GM18870 (cell line): ENCODE measurements around the gene HACL1.

ENCODE experiments used
- ATAC-seq: cut with Tn5 transposase; IDR thresholded peaks from one replicate; pipeline ENCODE4 v1.9.1; 2021; ENCODE audit warnings: moderate library complexity; ENCODE audit not compliant: unreplicated experiment

HACL1 gene

GRCh38 chr3:15531346-15531745 is 70.0 kb downstream of the HACL1 start:
- no peak for ATAC-seq

DNA sequence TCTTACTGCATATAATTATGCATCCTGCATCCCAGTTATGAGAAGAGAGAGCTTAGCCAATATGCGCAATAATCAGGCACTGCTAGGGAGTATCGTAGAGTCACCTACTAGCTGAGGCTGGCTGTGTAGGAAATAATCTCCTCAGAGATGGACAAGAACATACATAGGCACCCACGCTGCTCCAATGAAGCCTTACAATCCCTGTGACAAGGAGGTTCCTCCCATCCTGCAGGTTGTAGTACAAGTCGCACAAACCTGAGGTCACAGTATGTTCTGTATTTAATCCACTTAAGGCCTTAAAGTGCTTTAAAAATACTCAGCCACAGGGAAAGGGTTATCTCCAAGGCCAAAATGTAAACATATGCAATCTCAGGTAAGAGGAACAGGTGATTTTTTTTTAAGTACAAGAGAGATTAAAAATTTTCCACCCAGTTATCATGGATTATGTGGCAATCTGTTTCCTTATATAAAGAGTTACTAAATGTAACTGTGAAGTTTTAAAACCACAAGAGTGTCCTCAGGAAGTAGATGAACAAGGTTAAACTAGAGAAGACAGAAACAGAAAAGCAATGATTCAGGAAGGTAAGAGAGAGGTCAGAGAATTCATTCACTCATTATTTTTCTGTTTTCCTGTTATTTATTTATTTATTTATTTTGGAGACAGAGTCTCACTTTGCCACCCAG is 72.4 kb downstream of the HACL1 start:
- ATAC-seq, result no peak

DNA sequence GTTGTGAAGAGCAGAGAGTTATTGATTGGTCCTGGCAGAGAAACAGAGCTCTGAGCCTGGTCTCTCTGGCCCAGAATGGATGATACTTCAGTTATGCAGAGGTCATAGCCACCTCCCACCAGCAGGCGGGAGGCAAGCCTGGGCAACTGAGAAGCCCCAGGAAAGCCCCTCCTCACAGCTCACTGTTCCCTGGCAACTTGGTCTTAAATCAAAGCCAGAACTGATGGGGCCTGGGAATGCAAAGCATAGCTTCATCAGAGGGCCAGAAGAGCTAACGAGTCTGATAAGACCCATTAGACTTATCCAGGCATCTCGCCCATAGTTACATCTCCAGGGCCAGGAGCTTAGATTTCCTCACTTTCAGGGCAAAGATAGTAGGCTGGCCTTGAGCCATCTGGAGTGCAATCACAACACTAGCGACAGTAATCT is 74.3 kb downstream of the HACL1 start:
- no peak for ATAC-seq

GRCh38 chr3:15525790-15526189 is 75.6 kb downstream of the HACL1 start:
- no peak for ATAC-seq

DNA sequence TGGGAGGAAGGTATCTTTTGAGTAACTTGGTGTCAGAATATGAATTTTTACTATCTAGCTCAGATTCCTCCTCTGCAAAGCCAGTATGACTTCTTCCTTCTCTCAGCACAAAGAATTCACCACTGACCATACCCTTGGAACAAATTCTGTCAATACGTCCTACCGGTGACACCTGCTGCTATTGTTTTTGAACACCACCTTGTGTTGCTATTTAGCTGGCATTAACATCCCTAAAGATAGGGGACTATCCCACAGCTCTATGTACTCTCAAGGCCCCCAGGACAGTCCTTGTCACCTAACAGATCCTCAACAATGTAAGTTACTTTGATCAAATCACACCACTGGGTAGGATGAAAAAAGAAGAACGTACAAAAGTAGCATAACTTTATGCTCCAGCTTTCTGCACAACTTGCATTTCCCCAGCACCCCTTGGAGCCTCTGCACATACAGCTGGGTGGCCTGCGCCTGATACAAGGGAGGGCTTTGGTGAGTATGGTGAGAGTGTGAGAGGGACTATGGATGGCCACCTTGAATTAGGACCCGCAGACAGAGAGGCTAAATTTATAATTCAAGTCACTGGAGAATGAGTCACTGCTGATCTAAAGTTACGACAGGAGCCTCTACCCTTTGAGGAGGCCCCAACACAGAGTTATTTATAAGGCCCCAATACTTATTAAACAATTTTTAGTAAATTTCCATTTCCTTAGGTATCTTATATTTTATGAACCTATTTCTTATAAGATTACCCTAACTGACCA is 77.5 kb downstream of the HACL1 start:
- no peak for ATAC-seq

DNA sequence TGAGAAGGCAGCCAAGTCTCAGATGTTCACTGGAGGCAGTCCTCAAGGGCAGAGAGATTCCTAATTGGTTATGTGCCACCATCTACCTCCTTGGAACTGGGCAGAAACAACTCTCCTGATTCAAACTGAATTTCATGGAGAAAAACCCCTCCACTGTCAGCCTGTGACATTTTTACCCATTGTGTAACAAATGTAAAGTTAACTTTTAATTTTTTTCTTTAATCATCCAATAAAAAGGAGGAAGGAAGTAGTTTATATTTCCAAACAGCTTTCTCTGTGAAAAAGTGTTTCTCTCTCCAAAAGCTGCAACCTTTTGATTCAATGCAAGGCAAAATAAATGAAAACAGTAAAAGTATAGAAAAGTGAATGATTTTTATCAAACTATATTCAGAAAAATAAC is 79.4 kb downstream of the HACL1 start:
- no peak for ATAC-seq

GRCh38 chr3:15521573-15521965 is 79.8 kb downstream of the HACL1 start, which contains the start of gene COLQ:
Gene COLQ (minus strand): TSS chr3:15521706. CDS start chr3:15521625, 81 bp downstream.
- no peak for ATAC-seq

- ATAC-seq, result no peak
Measured at GRCh38 chr3:15520804-15521572, 80.4 kb downstream of the HACL1 start.

GRCh38 chr3:15520185-15520584 is 81.2 kb downstream of the HACL1 start:
- ATAC-seq, result no peak

GRCh38 chr3:15519096-15519495 is 82.3 kb downstream of the HACL1 start:
- no peak for ATAC-seq

DNA sequence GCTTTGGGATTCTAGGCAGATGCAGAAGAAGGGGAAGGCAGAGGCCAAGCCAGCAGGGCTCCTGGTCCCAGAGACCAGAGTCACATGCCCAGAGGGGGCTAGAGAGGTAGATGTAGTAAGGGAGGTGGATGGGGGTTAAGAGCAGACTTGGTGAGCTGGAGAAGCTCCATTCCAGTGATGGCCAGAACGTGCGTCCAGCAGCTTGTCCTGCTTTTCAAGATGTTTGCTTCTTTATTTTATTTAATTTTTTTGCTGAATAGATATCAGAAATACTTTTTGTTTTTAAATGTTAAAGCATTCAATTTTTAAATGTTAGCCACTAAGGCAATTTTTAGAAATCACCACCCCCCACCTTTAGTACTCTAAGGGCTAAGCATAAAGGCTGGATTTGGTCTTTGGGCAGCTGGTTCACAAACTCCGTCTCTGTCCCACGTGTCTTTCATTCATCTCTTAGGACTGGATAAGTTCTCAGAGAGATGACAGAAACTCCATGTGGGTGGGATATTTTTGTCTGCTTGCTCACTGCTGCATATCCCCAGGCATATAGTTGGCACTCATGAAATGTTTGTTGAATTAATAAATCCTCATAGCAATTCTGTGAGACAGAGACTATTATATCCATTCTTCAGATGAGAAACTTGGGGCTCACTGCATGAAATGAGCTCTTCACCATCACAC is 86.6 kb downstream of the HACL1 start:
- no peak for ATAC-seq

- no peak for ATAC-seq
Measured at GRCh38 chr3:15513810-15514662, 87.3 kb downstream of the HACL1 start.

DNA sequence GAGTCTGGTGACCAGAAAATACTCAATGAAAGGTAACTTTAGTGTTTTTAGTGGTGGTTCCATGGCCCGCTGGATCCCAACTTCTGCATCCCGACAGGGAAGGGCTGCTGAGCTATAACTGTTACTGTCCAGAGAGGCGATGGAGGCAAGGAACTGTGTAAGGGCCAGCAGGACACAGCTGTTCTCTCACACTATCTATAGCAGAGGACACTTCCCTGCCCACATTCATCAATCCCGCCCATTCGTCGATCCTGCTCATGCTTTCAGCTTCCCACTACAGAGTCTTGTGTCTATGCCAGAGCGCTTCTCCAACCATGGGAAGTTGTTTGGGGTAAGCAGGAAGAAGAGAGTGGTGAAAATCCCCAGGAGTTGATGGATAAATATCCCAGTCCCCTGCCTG is 88.3 kb downstream of the HACL1 start:
- ATAC-seq, result no peak

DNA sequence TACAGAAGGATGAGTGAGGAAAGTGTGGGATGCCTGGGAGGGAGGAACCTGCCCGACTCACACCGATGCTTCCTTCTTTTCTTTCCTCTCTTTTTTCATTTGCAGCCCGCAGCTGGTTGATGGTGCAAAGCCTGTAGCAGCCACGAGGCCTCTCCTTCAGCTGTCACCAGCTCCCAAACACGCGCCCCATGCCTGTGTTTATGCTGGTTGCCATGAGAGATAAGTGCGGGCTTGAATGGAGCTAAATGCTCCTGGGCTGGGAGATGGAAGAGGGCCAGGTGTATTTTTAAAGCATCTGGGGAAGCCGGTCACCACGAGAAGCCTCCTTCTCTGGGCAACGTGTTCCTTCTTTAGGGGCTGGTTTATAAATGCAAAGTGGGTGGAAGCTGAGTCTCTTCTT is 89.2 kb downstream of the HACL1 start:
- ATAC-seq, result no peak

- ATAC-seq, result no peak
Measured at GRCh38 chr3:15511156-15511555, 90.2 kb downstream of the HACL1 start.
